GM23338 (cell line): ENCODE measurements around the gene TRABD2A. TPM values are rescaled to one million over a fixed set of nuclear protein-coding genes. Genes with fewer than 3 reads are reported as not detected.

ENCODE experiments used
- ATAC-seq: fragments of 200-7000 bp; cut with Tn5 transposase; 3 replicates; pipeline ENCODE4 v1.9.1; 2020
- DNase-seq: peaks from one replicate; pipeline ENCODE4 v3.0.0-alpha.2; 2015; ENCODE audit warnings: low spot score
- H2AFZ ChIP-seq: fragments of 200-600 bp; sonication (generic); 2 replicates; pipeline ENCODE4 v1.8.0; 2016; ENCODE audit warnings: antibody characterized with exemption, mild to moderate bottlenecking, moderate library complexity
- H3F3A ChIP-seq: fragments of 200-600 bp; sonication (generic); replicated peaks from 2 replicates; pipeline ENCODE4 v1.8.0; 2017; ENCODE audit warnings: antibody characterized with exemption, mixed run types, low read depth
- H3K27ac ChIP-seq: fragments of 200-600 bp; sonication (generic); 2 replicates; pipeline ENCODE4 v1.6.1; 2016; ENCODE audit warnings: low read depth
- H3K27me3 ChIP-seq: fragments of 200-600 bp; sonication (generic); 2 replicates; pipeline ENCODE4 v1.8.0; 2016; ENCODE audit warnings: mild to moderate bottlenecking, mixed run types, moderate library complexity; ENCODE audit not compliant: insufficient read depth
- H3K36me3 ChIP-seq: fragments of 200-600 bp; sonication (generic); 2 replicates; pipeline ENCODE4 v1.8.0; 2016; ENCODE audit warnings: mild to moderate bottlenecking; ENCODE audit not compliant: insufficient read depth
- H3K4me1 ChIP-seq: fragments of 200-600 bp; sonication (generic); 2 replicates; pipeline ENCODE4 v1.8.0; 2016; ENCODE audit warnings: mild to moderate bottlenecking, moderate library complexity; ENCODE audit not compliant: insufficient read depth
- H3K4me2 ChIP-seq: fragments of 200-600 bp; sonication (generic); 2 replicates; pipeline ENCODE4 v1.7.1; 2017; ENCODE audit warnings: mixed run types
- H3K4me3 ChIP-seq: fragments of 200-600 bp; sonication (generic); 2 replicates; pipeline ENCODE4 v1.6.1; 2016; ENCODE audit warnings: mixed run types
- H3K79me2 ChIP-seq: fragments of 200-600 bp; sonication (generic); replicated peaks from 2 replicates; pipeline ENCODE4 v1.8.0; 2017; ENCODE audit warnings: mild to moderate bottlenecking; ENCODE audit not compliant: insufficient read depth
- H3K9me2 ChIP-seq: fragments of 200-600 bp; sonication (generic); 2 replicates; pipeline ENCODE4 v1.8.0; 2017; ENCODE audit not compliant: insufficient read depth
- H4K20me1 ChIP-seq: fragments of 200-600 bp; sonication (generic); replicated peaks from 2 replicates; pipeline ENCODE4 v1.8.0; 2017; ENCODE audit warnings: mild to moderate bottlenecking; ENCODE audit not compliant: insufficient read depth
- H3K27ac Mint-ChIP-seq: 2 replicates; pipeline ENCODE4 v1.8.0; 2020; ENCODE audit warnings: inconsistent platforms, mild to moderate bottlenecking, moderate library complexity, mixed read lengths
- H3K27me3 Mint-ChIP-seq: 3 replicates; pipeline ENCODE4 v1.8.0; 2022; ENCODE audit warnings: low read depth, mild to moderate bottlenecking, moderate library complexity, mixed read lengths, inconsistent platforms; ENCODE audit not compliant: insufficient read depth, poor library complexity
- H3K36me3 Mint-ChIP-seq: 3 replicates; pipeline ENCODE4 v1.8.0; 2021; ENCODE audit warnings: low read depth, mild to moderate bottlenecking, inconsistent platforms, moderate library complexity, mixed read lengths
- H3K4me1 Mint-ChIP-seq: 3 replicates; pipeline ENCODE4 v1.8.0; 2020; ENCODE audit warnings: mild to moderate bottlenecking, inconsistent platforms, mixed read lengths
- H3K4me3 Mint-ChIP-seq: 3 replicates; pipeline ENCODE4 v1.8.0; 2021; ENCODE audit warnings: moderate library complexity, mild to moderate bottlenecking, inconsistent platforms, mixed read lengths
- H3K9me3 Mint-ChIP-seq: 3 replicates; pipeline ENCODE4 v1.8.0; 2020; ENCODE audit warnings: moderate library complexity, mild to moderate bottlenecking, inconsistent platforms, mixed read lengths
- CREB1 ChIP-seq: fragments of 250-450 bp; sonication (Bioruptor Pico); IDR thresholded peaks from 2 replicates; pipeline ENCODE4 v1.5.0; 2020; ENCODE audit warnings: low read depth, mild to moderate bottlenecking, moderate library complexity
- ETS1 ChIP-seq: IDR thresholded peaks from 2 replicates; pipeline ENCODE4 v1.6.1; 2016; ENCODE audit warnings: antibody characterized with exemption
- EZH2 ChIP-seq: fragments of 200-600 bp; sonication (generic); IDR thresholded peaks from one replicate; pipeline ENCODE4 v1.8.0; 2017; ENCODE audit warnings: antibody characterized with exemption, mild to moderate bottlenecking, low read depth; ENCODE audit not compliant: unreplicated experiment
- EZH2phosphoT487 ChIP-seq: fragments of 200-600 bp; sonication (generic); IDR thresholded peaks from one replicate; pipeline ENCODE4 v1.8.1; 2018; ENCODE audit warnings: antibody characterized with exemption; ENCODE audit not compliant: unreplicated experiment
- JUNB ChIP-seq: IDR thresholded peaks from one replicate; pipeline ENCODE4 v1.6.1; 2016; ENCODE audit warnings: antibody characterized with exemption; ENCODE audit not compliant: unreplicated experiment
- NANOG ChIP-seq: IDR thresholded peaks from 2 replicates; pipeline ENCODE4 v1.6.1; 2016; ENCODE audit warnings: antibody characterized with exemption, borderline replicate concordance
- POLR2AphosphoS5 ChIP-seq: IDR thresholded peaks from 2 replicates; pipeline ENCODE4 v1.6.1; 2016; ENCODE audit warnings: antibody characterized with exemption, low read depth
- STAT1 ChIP-seq: IDR thresholded peaks from one replicate; pipeline ENCODE4 v1.6.1; 2016; ENCODE audit warnings: antibody characterized with exemption; ENCODE audit not compliant: unreplicated experiment
- ZNF114 ChIP-seq: fragments of 250-450 bp; sonication (Bioruptor Pico); IDR thresholded peaks from 2 replicates; pipeline ENCODE4 v1.5.0; 2020; ENCODE audit warnings: mild to moderate bottlenecking, moderate library complexity
- ZNF331 ChIP-seq: fragments of 250-450 bp; sonication (Bioruptor Pico); IDR thresholded peaks from 2 replicates; pipeline ENCODE4 v1.5.0; 2020; ENCODE audit warnings: low read depth, mild to moderate bottlenecking, moderate library complexity
- polyA plus RNA-seq: library from polyadenylated mRNA; unstranded; fragments of >200 nt; fragmentation: Nextera tagmentation; extraction: Ambion mirVana; gene quantifications from 2 replicates; pipeline ENCODE4 v1.2.1, GENCODE V29; 2016
- total RNA-seq: library from RNA; depleted of rRNA; stranded (reverse); fragments of >200 nt; shearing (Covaris generic); gene quantifications from 2 replicates; pipeline ENCODE4 v1.2.3, GENCODE V29; 2014
- TF ChIP-seq, protein P1 (sequence below): fragments of 250-450 bp; sonication (Bioruptor Pico); IDR thresholded peaks from 2 replicates; pipeline ENCODE4 v1.5.0; 2020; ENCODE audit warnings: mild to moderate bottlenecking, moderate library complexity
- TF ChIP-seq, protein P2 (sequence below), 2 experiments: fragments of 200-600 bp in 1 of 2; sonication (generic) in 1 of 2; conservative IDR thresholded peaks; 2 replicates each; pipeline versions ENCODE4 v1.5.1 to v1.6.1; 2016 to 2017; ENCODE audit warnings: antibody characterized with exemption in 2 of 2, low read depth in 2 of 2, mild to moderate bottlenecking in 2 of 2, moderate library complexity in 1 of 2
- TF ChIP-seq, protein P3 (sequence below): IDR thresholded peaks from one replicate; pipeline ENCODE4 v1.6.1; 2018; ENCODE audit warnings: antibody characterized with exemption; ENCODE audit not compliant: unreplicated experiment

Gene TRABD2A
- total and polyA plus RNA-seq, 2 experiments from 2014 or later = 5.5 to 12.1 TPM

DNA sequence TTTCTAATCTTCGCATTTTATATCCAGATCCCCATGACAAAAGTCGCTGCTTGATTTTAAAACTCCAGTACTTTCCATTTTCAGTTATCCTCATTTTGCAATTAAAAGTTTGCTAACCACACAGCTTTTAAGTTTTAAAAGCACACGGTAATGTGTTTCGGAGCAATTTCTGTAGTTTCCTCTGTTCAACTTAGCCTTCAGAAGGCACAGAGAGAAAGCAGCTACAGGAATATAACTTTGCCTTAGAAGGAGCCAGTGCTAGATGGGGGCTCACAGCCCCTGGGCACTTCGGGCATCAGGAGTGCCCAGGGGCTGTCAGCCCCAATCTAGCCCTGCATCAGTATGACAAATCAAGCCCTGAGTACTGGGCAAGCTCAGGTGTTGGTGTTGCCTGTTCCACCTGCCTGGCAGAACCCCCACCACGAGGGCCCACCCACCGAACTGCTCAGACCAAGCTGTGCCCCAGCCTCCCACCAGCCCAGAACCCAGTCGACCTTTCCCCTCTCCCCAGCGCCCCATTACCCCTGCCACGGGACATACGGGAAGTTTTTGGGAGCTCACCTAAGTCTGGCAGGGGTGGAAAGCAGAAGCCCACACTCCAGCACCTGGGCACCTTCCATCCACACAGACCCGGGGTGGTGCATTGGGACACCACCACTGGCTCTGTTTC lies 47.3 kb downstream of the TRABD2A start:
- Histone ChIP-seq H3K27me3 (no peaks in the 10 kb centered on the region), H3K9me2 (no peaks in the 10 kb centered on the region), H4K20me1 (no peaks in the 10 kb centered on the region), H2AFZ (no peak overlapping the region), H3K27ac (no peak overlapping the region), H3K79me2 (no peaks in the 10 kb centered on the region), H3K4me2 (no peak overlapping the region), H3F3A (no peaks in the 10 kb centered on the region), H3K4me3 (no peak overlapping the region), H3K4me1 (0 out of 2 replicates have a peak, but pooled peaks cover 5% of the 10 kb centered on the region), H3K36me3 (no peaks in the 10 kb centered on the region; the same call in none of the 2 replicates)
- Mint-ChIP-seq H3K4me3 (no peak overlapping the region), H3K36me3 (peaks cover 19% of the 10 kb centered on the region; the same call in 2 of the 3 replicates), H3K27me3 (no peaks in the 10 kb centered on the region), H3K27ac (no peak overlapping the region), H3K4me1 (peaks cover 17% of the 10 kb centered on the region), H3K9me3 (peaks cover 16% of the 10 kb centered on the region)
- ATAC-seq (no peak), DNase-seq (no peak)
- TF ChIP-seq STAT1 (no peak), NANOG (no peak), EZH2phosphoT487 (no peak), EZH2 (no peak), ZNF114 (CRISPR knock-in tag) (no peak), JUNB (no peak), POLR2AphosphoS5 (no peak), ETS1 (no peak), ZNF331 (CRISPR knock-in tag) (no peak), CREB1 (CRISPR knock-in tag) (no peak)
- TF ChIP-seq, protein P1, sequence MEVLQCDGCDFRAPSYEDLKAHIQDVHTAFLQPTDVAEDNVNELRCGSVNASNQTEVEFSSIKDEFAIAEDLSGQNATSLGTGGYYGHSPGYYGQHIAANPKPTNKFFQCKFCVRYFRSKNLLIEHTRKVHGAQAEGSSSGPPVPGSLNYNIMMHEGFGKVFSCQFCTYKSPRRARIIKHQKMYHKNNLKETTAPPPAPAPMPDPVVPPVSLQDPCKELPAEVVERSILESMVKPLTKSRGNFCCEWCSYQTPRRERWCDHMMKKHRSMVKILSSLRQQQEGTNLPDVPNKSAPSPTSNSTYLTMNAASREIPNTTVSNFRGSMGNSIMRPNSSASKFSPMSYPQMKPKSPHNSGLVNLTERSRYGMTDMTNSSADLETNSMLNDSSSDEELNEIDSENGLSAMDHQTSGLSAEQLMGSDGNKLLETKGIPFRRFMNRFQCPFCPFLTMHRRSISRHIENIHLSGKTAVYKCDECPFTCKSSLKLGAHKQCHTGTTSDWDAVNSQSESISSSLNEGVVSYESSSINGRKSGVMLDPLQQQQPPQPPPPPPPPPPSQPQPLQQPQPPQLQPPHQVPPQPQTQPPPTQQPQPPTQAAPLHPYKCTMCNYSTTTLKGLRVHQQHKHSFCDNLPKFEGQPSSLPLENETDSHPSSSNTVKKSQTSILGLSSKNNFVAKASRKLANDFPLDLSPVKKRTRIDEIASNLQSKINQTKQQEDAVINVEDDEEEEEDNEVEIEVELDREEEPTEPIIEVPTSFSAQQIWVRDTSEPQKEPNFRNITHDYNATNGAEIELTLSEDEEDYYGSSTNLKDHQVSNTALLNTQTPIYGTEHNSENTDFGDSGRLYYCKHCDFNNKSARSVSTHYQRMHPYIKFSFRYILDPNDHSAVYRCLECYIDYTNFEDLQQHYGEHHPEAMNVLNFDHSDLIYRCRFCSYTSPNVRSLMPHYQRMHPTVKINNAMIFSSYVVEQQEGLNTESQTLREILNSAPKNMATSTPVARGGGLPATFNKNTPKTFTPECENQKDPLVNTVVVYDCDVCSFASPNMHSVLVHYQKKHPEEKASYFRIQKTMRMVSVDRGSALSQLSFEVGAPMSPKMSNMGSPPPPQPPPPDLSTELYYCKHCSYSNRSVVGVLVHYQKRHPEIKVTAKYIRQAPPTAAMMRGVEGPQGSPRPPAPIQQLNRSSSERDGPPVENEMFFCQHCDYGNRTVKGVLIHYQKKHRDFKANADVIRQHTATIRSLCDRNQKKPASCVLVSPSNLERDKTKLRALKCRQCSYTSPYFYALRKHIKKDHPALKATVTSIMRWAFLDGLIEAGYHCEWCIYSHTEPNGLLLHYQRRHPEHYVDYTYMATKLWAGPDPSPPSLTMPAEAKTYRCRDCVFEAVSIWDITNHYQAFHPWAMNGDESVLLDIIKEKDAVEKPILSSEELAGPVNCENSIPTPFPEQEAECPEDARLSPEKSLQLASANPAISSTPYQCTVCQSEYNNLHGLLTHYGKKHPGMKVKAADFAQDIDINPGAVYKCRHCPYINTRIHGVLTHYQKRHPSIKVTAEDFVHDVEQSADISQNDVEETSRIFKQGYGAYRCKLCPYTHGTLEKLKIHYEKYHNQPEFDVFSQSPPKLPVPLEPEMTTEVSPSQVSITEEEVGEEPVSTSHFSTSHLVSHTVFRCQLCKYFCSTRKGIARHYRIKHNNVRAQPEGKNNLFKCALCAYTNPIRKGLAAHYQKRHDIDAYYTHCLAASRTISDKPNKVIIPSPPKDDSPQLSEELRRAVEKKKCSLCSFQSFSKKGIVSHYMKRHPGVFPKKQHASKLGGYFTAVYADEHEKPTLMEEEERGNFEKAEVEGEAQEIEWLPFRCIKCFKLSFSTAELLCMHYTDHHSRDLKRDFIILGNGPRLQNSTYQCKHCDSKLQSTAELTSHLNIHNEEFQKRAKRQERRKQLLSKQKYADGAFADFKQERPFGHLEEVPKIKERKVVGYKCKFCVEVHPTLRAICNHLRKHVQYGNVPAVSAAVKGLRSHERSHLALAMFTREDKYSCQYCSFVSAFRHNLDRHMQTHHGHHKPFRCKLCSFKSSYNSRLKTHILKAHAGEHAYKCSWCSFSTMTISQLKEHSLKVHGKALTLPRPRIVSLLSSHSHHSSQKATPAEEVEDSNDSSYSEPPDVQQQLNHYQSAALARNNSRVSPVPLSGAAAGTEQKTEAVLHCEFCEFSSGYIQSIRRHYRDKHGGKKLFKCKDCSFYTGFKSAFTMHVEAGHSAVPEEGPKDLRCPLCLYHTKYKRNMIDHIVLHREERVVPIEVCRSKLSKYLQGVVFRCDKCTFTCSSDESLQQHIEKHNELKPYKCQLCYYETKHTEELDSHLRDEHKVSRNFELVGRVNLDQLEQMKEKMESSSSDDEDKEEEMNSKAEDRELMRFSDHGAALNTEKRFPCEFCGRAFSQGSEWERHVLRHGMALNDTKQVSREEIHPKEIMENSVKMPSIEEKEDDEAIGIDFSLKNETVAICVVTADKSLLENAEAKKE (CRISPR knock-in tag) = no peak
- TF ChIP-seq, protein P2, sequence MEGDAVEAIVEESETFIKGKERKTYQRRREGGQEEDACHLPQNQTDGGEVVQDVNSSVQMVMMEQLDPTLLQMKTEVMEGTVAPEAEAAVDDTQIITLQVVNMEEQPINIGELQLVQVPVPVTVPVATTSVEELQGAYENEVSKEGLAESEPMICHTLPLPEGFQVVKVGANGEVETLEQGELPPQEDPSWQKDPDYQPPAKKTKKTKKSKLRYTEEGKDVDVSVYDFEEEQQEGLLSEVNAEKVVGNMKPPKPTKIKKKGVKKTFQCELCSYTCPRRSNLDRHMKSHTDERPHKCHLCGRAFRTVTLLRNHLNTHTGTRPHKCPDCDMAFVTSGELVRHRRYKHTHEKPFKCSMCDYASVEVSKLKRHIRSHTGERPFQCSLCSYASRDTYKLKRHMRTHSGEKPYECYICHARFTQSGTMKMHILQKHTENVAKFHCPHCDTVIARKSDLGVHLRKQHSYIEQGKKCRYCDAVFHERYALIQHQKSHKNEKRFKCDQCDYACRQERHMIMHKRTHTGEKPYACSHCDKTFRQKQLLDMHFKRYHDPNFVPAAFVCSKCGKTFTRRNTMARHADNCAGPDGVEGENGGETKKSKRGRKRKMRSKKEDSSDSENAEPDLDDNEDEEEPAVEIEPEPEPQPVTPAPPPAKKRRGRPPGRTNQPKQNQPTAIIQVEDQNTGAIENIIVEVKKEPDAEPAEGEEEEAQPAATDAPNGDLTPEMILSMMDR (conservative IDR thresholded peaks at IDR 0.05; ENCODE audit: low read depth in 2 of 2) = no peak
- TF ChIP-seq, protein P3, sequence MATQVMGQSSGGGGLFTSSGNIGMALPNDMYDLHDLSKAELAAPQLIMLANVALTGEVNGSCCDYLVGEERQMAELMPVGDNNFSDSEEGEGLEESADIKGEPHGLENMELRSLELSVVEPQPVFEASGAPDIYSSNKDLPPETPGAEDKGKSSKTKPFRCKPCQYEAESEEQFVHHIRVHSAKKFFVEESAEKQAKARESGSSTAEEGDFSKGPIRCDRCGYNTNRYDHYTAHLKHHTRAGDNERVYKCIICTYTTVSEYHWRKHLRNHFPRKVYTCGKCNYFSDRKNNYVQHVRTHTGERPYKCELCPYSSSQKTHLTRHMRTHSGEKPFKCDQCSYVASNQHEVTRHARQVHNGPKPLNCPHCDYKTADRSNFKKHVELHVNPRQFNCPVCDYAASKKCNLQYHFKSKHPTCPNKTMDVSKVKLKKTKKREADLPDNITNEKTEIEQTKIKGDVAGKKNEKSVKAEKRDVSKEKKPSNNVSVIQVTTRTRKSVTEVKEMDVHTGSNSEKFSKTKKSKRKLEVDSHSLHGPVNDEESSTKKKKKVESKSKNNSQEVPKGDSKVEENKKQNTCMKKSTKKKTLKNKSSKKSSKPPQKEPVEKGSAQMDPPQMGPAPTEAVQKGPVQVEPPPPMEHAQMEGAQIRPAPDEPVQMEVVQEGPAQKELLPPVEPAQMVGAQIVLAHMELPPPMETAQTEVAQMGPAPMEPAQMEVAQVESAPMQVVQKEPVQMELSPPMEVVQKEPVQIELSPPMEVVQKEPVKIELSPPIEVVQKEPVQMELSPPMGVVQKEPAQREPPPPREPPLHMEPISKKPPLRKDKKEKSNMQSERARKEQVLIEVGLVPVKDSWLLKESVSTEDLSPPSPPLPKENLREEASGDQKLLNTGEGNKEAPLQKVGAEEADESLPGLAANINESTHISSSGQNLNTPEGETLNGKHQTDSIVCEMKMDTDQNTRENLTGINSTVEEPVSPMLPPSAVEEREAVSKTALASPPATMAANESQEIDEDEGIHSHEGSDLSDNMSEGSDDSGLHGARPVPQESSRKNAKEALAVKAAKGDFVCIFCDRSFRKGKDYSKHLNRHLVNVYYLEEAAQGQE = no peak
